NCI-H510A treated with DMSO at 0.1 percent for 48 hours (cell line): ENCODE measurements around the gene KIF18A.

ENCODE experiments used
- DNase-seq: peaks from one replicate; lab custom pipeline; 2025; lab: John Stamatoyannopoulos, UW

Gene KIF18A

DNA sequence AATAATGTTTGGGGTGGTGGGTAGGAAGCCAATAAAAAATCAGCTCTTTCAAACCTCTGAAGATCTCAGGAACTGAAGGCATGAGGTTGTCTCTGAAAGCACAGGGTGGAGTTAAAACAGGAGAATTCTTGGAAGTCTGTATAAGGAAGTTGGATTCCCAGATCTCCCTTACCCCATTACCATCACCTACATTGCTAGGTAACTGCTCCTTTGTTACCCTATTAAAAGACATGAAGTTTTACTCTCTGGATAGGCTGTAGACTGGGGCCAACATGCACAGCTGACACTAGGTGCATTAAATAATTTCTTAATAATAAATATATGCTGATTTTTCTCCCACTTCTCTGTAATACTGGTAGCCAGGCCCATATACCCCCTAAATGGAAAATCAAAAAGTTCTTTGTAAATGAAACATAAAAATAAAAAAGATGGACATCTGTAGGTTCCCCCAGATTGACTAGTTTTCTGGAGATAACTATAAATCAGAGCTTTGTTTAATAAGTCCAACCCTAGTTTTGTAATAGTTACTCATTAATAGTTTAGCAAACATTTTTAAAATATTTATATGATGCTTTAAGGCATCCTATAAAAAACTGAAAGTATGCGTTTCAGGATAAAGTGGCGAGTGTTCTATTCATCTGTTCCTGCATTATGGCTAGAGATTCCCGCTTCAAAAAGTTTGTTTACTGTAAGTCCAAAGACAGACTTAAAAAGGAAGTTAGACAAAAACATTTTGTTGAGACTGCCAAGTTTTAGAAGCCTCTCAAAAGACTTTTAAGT lies 63.8 kb downstream of the KIF18A start:
- no peak for DNase-seq

GRCh38 chr11:28040384-28040783 lies 67.6 kb downstream of the KIF18A start:
- DNase-seq: no peak

GRCh38 chr11:28038775-28039174 lies 69.2 kb downstream of the KIF18A start:
- DNase-seq: no peak

- DNase-seq: no peak
These were observed 81.2 kb downstream of the KIF18A start for GRCh38 chr11:28026634-28027290.

DNA sequence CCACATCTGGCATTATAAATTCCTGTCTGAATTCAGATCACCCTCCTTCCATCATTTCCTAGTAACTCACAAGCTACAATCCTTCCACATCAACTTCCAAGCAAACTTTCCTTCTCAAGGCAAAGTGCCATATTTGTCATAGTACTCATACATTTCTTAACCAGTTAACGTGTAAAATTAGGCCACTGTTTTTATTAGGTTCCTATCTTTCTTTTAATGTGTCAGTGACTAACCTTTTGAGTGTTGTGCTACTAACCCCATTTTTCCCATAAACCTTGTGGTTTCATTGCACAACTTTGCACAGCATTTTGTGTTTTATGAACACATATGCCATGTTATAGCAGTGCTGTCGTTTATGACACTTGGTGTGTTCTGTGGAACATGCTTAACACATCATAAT lies 90.1 kb downstream of the KIF18A start:
- DNase-seq: no peak

DNA sequence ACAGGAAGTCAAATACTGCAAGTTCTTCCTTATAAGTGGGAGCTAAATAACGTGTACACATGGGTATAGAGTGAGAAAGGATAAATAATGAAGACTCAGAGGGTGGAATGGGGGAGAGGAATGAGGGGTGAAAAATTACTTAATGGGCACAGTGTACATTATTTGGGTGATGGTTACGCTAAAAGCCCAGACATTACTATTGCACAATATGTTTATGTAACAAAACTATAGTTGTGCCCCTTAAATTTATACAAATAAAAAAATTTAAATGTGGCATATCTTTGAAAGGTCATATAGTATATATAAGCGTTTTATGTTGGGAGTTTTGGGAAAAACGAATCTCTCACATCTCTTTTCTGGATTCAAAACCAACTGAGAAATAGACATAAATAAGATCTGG lies 96.1 kb downstream of the KIF18A start:
- DNase-seq: no peak

DNA sequence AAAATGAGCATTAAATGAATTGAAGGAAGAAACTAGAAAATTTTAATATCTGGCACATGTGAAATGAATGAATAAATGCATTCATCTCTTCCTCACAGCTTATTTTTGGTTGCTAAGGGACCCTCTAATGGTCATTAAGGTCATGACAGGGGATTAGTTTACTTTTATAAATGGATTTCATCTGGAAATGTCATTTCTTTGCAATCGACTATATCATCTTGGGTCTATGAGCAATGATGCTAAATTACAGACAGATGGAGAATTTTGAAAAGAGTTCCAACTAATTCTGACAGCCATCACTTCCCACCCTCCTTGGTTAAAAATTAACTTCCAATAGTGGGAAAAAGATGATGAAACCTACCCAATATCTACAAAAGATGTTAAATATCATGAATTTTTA lies 98.0 kb downstream of the KIF18A start:
- DNase-seq: no peak

GRCh38 chr11:28009388-28009787 lies 98.6 kb downstream of the KIF18A start:
- DNase-seq: no peak

DNA sequence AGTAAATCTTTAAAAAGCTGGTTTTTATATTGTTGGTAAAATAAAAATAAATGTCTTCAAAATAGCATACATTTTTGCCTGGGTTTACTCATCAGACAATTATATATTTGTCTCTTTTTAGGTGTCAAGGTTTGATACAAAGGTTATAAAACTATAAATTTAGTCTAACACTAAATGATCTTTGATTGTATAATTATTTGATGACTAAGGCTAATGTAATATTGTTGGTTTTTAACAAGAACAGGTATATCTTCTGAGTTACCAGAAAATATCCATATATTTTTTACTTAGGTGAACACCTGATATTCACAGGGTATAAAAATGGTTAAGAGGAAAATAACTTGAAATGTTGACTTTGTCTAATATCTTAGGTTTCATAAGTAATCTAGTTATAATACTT lies 104.3 kb downstream of the KIF18A start:
- no peak for DNase-seq

DNA sequence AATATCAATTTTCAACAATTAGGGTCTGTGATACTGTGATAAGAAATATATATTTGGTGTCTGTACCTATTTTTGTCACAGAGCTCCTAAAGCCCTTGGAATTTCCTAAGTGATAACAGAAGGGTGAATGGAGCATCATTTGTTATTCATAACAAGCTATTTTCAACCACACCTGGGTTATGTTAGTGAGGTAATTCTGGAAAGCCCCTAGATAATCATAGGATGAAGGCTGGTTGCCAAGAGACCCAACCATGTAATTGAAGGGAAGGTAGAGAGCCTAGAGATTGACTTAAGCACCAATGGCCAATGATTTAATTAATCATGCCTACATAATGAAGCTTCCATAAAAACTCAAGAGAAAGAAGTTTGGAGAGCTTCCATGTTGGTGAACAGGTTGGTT lies 109.4 kb downstream of the KIF18A start:
- DNase-seq: no peak

- no peak for DNase-seq
These were observed 110.6 kb downstream of the KIF18A start for GRCh38 chr11:27997344-27997743.

GRCh38 chr11:27996066-27996465 lies 111.9 kb downstream of the KIF18A start:
- no peak for DNase-seq

- no peak for DNase-seq
These were observed 112.9 kb downstream of the KIF18A start for GRCh38 chr11:27995083-27995482.

DNA sequence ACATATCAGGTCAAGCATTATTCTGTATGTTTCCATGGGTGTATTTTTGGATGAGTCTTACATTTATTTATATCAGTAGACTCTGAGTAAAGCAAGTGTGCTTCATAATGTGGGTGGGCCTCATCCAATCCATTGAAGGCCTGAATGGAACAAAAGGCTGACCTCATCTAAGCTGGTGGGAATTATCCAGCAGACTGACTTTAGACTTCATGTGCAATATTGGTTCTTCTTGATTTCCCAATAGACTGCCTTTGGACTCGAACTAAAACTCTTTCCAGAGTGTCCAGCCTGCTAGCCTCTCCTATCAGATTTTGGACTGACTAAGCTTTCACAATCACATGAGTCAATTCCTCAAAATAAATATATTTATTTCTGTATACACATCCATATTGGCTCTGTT lies 116.2 kb downstream of the KIF18A start:
- DNase-seq: no peak

GRCh38 chr11:27977527-27977926 lies 130.4 kb downstream of the KIF18A start:
- no peak for DNase-seq

- DNase-seq: no peak
These were observed 130.9 kb downstream of the KIF18A start for GRCh38 chr11:27977031-27977430.

DNA sequence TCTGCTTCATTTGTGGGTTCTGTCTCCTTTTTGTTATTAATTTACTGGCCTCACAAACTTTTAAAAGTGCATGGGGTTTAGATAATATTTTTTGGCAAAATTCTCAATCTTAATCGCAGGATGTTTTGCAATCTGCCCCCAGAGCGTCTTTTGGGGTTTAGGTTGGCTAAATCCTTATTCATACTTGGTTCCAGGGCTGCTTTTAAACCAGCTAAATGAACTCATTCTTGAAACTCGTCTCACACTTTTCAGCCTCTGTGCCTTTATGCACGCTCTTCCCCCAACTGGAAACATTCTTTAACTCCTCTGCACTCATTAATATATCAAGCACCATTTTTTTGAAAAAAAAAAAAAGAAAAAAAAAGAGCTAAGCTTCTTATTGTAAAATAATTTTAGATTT lies 131.7 kb downstream of the KIF18A start:
- no peak for DNase-seq

DNA sequence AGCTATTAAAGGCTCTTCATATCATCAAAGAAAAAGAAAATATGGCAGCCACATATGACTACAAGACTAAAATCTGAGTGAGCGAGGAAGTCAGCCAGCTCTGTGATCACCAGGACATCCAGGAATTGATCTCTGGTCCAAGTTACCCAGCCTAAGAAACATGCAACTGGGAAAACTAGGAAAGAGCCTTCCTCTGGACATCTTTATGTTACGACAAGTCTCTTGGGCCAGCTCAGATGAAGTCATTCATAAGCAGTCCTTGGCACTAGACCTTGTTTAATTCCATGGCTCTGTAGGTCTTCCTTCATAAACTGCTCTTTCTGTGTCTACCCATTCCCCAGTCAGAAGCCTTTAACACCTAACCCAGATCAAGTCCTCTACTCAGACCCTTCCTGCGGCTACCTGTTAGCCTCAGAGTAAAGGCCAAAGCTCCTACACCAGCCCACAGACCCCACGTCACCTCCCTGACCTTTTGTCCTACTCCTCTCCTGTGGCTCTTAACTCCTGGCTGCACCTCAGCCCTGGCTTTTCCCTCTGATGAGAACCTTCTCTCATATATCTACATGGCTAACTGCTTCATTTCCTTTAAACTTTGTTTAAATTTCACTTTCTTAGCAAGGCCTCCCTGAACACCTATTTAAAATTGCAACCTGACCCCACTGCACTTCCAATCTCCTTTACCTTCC lies 134.0 kb downstream of the KIF18A start:
- DNase-seq: no peak

DNA sequence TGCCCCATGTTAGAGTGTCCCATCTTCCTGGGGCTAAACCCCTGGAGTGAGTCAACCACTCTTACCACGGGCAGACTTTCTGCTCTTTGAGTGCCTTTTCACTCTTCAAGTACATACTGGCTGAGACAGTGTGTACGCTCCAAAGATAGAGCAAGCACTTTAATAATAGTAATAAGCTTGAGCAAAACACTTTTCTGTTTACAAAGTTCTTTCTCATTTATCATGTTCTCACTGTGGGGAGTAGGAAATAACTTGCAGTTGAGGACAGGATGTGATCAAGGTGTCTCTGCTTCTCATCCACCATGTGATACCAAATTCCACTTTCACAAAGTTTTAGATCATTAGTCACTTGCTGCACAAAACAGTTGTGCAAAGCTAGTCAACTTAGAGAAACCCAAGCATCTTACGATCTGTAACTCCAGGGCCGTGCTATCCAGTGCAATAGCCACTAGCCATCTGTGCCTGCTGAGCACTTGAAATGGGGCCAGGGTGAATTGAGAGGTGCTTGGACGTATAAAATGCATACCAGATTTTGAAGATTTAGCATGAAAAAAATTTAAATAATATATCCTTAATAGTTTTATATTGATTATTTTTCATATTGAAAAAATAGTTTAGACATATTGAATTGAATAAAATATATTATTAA lies 135.3 kb downstream of the KIF18A start:
- no peak for DNase-seq

GRCh38 chr11:27971171-27971570 lies 136.8 kb downstream of the KIF18A start:
- DNase-seq: no peak
